Measurements from ENCODE around the gene SFXN5. TPM values are rescaled to one million over a fixed set of nuclear protein-coding genes. Genes with fewer than 3 reads are reported as not detected.

SFXN5 gene
- total RNA-seq, 1 donor from 2014 or later: 14.9 TPM

DNA sequence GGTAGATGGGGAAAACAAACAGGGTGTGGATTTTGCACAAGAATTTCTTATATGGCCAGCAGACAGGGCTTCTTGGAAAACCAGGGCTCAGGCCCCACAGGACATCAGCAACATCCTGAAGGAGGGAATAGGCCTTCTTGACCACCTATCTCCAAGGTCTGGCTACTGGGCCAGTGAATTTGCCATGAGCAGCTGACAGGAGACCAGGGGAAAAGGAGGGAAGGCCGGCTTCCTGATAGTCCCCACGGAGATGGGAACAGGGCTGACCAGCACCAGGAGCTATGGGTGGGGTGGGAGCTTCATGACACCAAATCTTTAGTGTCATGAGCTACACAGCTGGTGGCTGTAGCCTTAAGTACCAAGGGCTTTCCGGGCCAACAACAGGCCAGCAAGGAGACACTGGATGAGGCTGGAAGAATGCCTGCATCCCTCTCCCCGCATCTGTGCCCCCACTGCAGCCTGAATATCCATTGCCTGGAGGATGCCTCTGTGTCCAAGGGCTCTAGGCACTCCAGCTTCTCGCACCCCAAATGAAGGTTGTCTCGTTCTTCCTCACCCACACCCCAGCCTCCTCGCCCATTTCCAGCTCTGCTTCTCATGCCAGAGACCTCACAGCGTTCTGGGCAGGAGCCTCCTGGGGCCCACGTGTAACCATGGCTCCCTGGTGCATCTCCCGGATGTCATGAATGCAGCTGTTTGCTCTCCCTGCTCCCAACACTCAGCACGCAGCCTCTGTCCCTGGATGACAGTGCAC lies 79.4 kb downstream of the SFXN5 start:
- Histone ChIP-seq H3K4me3 (ENCODE audit: insufficient read depth, low read depth, low read length) (no peak overlapping the region), H3K4me1 (ENCODE audit: insufficient read depth, low read length) (peaks cover 2% of the 10 kb centered on the region), H3K27me3 (ENCODE audit: insufficient read depth, low read length) (no peaks in the 10 kb centered on the region), H3K79me2 (ENCODE audit: insufficient read depth, low read length) (no peaks in the 10 kb centered on the region), H3K36me3 (ENCODE audit: insufficient read depth, low read length) (no peaks in the 10 kb centered on the region), H3K9ac (ENCODE audit: low read length) (no peak overlapping the region), H3K9me3 (ENCODE audit: insufficient read depth, low read depth, low read length) (no peaks in the 10 kb centered on the region), H3K4me2 (ENCODE audit: low read length) (no peak overlapping the region), H4K20me1 (ENCODE audit: insufficient read depth, low read length) (peaks cover 5% of the 10 kb centered on the region), H3K27ac (ENCODE audit: low read depth, low read length) (no peak overlapping the region), H2AFZ (ENCODE audit: low read depth, low read length) (no peak overlapping the region)
- TF ChIP-seq, protein P1, sequence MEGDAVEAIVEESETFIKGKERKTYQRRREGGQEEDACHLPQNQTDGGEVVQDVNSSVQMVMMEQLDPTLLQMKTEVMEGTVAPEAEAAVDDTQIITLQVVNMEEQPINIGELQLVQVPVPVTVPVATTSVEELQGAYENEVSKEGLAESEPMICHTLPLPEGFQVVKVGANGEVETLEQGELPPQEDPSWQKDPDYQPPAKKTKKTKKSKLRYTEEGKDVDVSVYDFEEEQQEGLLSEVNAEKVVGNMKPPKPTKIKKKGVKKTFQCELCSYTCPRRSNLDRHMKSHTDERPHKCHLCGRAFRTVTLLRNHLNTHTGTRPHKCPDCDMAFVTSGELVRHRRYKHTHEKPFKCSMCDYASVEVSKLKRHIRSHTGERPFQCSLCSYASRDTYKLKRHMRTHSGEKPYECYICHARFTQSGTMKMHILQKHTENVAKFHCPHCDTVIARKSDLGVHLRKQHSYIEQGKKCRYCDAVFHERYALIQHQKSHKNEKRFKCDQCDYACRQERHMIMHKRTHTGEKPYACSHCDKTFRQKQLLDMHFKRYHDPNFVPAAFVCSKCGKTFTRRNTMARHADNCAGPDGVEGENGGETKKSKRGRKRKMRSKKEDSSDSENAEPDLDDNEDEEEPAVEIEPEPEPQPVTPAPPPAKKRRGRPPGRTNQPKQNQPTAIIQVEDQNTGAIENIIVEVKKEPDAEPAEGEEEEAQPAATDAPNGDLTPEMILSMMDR (IDR thresholded peaks at IDR 0.05; ENCODE audit: insufficient read depth, low read depth, low read length): no peak
- TF ChIP-seq EZH2 (IDR thresholded peaks at IDR 0.05; ENCODE audit: insufficient read depth, low read length): no peak
- Mint-ChIP-seq H3K4me1 (ENCODE audit: low read depth, unreplicated experiment) (peaks cover 4% of the 10 kb centered on the region), H3K9me3 (ENCODE audit: unreplicated experiment) (no peaks in the 10 kb centered on the region), H3K27ac (ENCODE audit: unreplicated experiment) (no peak overlapping the region), H3K36me3 (ENCODE audit: low read depth, unreplicated experiment) (peaks cover 12% of the 10 kb centered on the region), H3K4me3 (ENCODE audit: unreplicated experiment) (no peak overlapping the region), H3K27me3 (ENCODE audit: low read depth, unreplicated experiment) (peaks cover 5% of the 10 kb centered on the region)
- DNase-seq (ENCODE audit: low read depth) (no peak), FAIRE-seq (no peak)

DNA sequence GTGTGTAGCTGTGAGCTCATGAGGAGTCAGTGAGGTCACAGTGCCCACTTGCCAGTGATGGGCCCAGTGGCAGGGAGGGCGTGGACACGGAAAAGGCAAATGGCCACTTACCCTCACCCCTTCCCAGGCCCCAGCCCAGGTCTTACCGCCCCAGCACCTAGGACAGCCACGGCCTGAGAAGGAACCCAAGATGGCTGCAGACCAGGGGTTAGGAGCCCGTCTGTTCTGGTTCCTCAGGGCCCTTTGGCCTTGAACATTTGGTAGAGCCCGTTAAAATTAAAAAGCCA lies 80.1 kb downstream of the SFXN5 start:
- no peak for TF ChIP-seq EZH2 (IDR thresholded peaks at IDR 0.05; ENCODE audit: insufficient read depth, low read length)
- TF ChIP-seq, protein P1 (IDR thresholded peaks at IDR 0.05; ENCODE audit: insufficient read depth, low read depth, low read length): no peak
- Histone ChIP-seq H3K9ac (ENCODE audit: low read length) (no peak overlapping the region), H3K4me2 (ENCODE audit: low read length) (no peak overlapping the region), H3K27ac (ENCODE audit: low read depth, low read length) (no peak overlapping the region), H3K79me2 (ENCODE audit: insufficient read depth, low read length) (no peaks in the 10 kb centered on the region), H3K36me3 (ENCODE audit: insufficient read depth, low read length) (no peaks in the 10 kb centered on the region), H2AFZ (ENCODE audit: low read depth, low read length) (no peak overlapping the region), H3K27me3 (ENCODE audit: insufficient read depth, low read length) (no peaks in the 10 kb centered on the region), H3K4me3 (ENCODE audit: insufficient read depth, low read depth, low read length) (no peak overlapping the region), H3K4me1 (ENCODE audit: insufficient read depth, low read length) (peaks cover 2% of the 10 kb centered on the region), H3K9me3 (ENCODE audit: insufficient read depth, low read depth, low read length) (no peaks in the 10 kb centered on the region), H4K20me1 (ENCODE audit: insufficient read depth, low read length) (peaks cover 5% of the 10 kb centered on the region)
- H3K4me3 Mint-ChIP-seq (ENCODE audit: unreplicated experiment): no peak overlapping the region
- H3K36me3 Mint-ChIP-seq (ENCODE audit: low read depth, unreplicated experiment): peaks cover 8% of the 10 kb centered on the region
- H3K27ac Mint-ChIP-seq (ENCODE audit: unreplicated experiment): no peak overlapping the region
- DNase-seq (ENCODE audit: low read depth) (no peak), FAIRE-seq (no peak)
- H3K9me3 Mint-ChIP-seq (ENCODE audit: unreplicated experiment): no peaks in the 10 kb centered on the region
- peaks cover 4% of the 10 kb centered on the region for H3K4me1 Mint-ChIP-seq (ENCODE audit: low read depth, unreplicated experiment)
- peaks cover 5% of the 10 kb centered on the region for H3K27me3 Mint-ChIP-seq (ENCODE audit: low read depth, unreplicated experiment)

DNA sequence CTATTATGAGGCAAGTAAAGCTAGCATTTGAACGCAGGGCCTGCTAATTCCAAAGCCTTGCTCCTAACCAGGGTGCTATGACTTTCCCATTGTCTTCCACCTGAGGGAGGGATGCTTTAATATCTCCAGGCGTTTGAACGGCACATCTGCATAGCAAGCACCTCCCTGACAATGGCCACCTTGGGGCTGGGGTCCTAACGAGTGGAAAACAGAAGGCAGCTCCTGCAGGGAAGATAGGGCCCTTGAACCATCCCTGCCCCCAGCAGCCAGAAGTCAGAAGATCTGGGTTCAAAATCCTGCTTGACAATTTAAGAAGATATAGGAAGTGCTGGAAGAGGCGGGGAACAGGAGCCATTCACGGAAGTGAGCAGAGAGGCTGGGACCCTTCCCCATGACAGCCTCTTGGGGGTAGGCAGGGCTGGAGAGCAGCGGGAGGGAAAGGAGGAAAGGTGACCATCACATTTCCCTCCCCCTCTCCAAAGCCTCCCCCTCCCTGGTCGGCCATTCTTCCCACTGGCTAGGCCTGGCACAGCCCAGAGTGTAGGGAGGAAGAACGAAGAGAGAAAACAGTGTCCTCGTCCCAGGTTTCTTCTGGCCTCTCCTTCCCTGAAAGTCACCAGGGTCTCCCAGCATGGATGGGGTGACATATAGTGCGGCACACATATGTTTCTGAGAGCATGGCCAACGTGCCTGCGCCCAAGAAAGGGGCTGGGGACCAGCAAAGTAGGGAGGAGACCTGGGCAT lies 80.6 kb downstream of the SFXN5 start:
- Histone ChIP-seq H4K20me1 (ENCODE audit: insufficient read depth, low read length) (peaks cover 8% of the 10 kb centered on the region), H3K27me3 (ENCODE audit: insufficient read depth, low read length) (no peaks in the 10 kb centered on the region), H3K79me2 (ENCODE audit: insufficient read depth, low read length) (no peaks in the 10 kb centered on the region), H3K36me3 (ENCODE audit: insufficient read depth, low read length) (no peaks in the 10 kb centered on the region), H3K27ac (ENCODE audit: low read depth, low read length) (no peak overlapping the region), H2AFZ (ENCODE audit: low read depth, low read length) (no peak overlapping the region), H3K4me1 (ENCODE audit: insufficient read depth, low read length) (peaks cover 2% of the 10 kb centered on the region), H3K4me2 (ENCODE audit: low read length) (no peak overlapping the region), H3K9me3 (ENCODE audit: insufficient read depth, low read depth, low read length) (no peaks in the 10 kb centered on the region), H3K4me3 (ENCODE audit: insufficient read depth, low read depth, low read length) (no peak overlapping the region), H3K9ac (ENCODE audit: low read length) (no peak overlapping the region)
- Mint-ChIP-seq H3K4me3 (ENCODE audit: unreplicated experiment) (no peak overlapping the region), H3K27me3 (ENCODE audit: low read depth, unreplicated experiment) (peaks cover 5% of the 10 kb centered on the region), H3K27ac (ENCODE audit: unreplicated experiment) (no peak overlapping the region), H3K4me1 (ENCODE audit: low read depth, unreplicated experiment) (peaks cover 4% of the 10 kb centered on the region), H3K9me3 (ENCODE audit: unreplicated experiment) (no peaks in the 10 kb centered on the region), H3K36me3 (ENCODE audit: low read depth, unreplicated experiment) (peaks cover 8% of the 10 kb centered on the region)
- FAIRE-seq (no peak), DNase-seq (ENCODE audit: low read depth) (no peak)
- TF ChIP-seq EZH2 (IDR thresholded peaks at IDR 0.05; ENCODE audit: insufficient read depth, low read length): no peak
- TF ChIP-seq, protein P1 (IDR thresholded peaks at IDR 0.05; ENCODE audit: insufficient read depth, low read depth, low read length): no peak
